ENCODE measurements around the gene WDFY3. TPM values are rescaled to one million over a fixed set of nuclear protein-coding genes. Genes with fewer than 3 reads are reported as not detected.

WDFY3 gene
- polyA plus RNA-seq, 1 of the 3 experiments (the other 2 are of a cell fraction), result 13.8 TPM

DNA sequence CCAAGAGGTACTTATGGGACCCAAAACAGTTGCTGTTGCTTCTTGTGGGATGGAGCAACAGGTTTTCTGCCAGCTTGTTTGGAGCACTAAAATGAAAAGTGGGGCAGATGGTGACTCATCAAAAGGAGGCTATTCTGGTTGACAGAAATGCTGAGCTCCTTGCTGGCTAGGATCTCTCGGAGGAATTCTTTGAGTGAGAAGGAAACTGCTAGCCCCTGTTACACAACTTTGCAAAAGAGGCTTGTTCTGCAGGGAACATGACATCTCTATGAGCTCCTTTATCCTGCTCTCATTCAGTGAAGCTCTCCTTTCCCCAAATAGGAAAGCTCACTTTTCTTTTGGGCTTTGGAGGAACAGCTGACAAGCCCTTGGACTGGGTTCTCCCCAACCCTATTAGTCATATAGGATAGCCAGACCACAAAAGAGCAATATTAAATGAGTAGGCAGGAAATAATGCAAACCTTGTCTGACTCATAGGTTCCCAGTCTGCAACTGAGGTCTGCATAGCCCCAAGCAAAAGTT lies 275.3 kb downstream of the WDFY3 start (continued):
- TF ChIP-seq, protein P1, sequence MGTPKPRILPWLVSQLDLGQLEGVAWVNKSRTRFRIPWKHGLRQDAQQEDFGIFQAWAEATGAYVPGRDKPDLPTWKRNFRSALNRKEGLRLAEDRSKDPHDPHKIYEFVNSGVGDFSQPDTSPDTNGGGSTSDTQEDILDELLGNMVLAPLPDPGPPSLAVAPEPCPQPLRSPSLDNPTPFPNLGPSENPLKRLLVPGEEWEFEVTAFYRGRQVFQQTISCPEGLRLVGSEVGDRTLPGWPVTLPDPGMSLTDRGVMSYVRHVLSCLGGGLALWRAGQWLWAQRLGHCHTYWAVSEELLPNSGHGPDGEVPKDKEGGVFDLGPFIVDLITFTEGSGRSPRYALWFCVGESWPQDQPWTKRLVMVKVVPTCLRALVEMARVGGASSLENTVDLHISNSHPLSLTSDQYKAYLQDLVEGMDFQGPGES (IDR thresholded peaks at IDR 0.05; ENCODE audit: low read depth, low read length), result no peak
- TF ChIP-seq, protein P2, sequence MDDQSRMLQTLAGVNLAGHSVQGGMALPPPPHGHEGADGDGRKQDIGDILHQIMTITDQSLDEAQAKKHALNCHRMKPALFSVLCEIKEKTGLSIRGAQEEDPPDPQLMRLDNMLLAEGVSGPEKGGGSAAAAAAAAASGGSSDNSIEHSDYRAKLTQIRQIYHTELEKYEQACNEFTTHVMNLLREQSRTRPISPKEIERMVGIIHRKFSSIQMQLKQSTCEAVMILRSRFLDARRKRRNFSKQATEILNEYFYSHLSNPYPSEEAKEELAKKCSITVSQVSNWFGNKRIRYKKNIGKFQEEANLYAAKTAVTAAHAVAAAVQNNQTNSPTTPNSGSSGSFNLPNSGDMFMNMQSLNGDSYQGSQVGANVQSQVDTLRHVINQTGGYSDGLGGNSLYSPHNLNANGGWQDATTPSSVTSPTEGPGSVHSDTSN (IDR thresholded peaks at IDR 0.05), result peak; percentile 82
- no peak; the same call in 1 of the 2 replicates for TF ChIP-seq POLR2AphosphoS5 (IDR thresholded peaks at IDR 0.05; ENCODE audit: low read depth, low read length)
- peak; percentile 91 for TF ChIP-seq JUND (IDR thresholded peaks at IDR 0.05)
- no peak for TF ChIP-seq CHD2 (IDR thresholded peaks at IDR 0.05; ENCODE audit: low read length, partially characterized antibody)
- TF ChIP-seq, protein P3, sequence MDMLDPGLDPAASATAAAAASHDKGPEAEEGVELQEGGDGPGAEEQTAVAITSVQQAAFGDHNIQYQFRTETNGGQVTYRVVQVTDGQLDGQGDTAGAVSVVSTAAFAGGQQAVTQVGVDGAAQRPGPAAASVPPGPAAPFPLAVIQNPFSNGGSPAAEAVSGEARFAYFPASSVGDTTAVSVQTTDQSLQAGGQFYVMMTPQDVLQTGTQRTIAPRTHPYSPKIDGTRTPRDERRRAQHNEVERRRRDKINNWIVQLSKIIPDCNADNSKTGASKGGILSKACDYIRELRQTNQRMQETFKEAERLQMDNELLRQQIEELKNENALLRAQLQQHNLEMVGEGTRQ (IDR thresholded peaks at IDR 0.05; ENCODE audit: borderline replicate concordance, low read depth, low read length), result no peak

DNA sequence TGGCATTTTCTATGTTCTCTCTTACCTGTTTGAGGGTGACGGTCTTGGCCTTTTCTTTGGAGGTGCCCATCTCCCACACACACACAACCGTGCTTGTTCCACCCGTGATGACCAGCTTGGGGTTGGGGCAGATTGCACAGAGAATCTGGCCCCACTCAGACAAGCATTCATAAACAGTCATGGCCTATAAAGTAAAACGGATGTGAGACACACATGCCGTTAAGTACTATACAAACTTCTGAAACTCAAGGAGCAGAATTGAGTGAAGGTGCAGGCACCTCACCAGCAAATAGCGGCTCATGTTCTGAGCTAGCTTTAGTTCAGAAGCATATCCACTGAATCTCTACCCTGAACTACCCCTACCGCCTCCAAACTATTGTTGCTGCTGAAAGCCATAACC lies 276.0 kb downstream of the WDFY3 start:
- no peaks in the 10 kb centered on the region for H3K27me3 ChIP-seq (ENCODE audit: insufficient read depth)
- peak overlapping the region; percentile 78 for H3K4me2 ChIP-seq
- DNase-seq, result no peak
- H4K20me1 ChIP-seq (ENCODE audit: insufficient read depth), result peaks cover 3% of the 10 kb centered on the region; the same call in 1 of the 2 replicates
- peak overlapping the region; percentile 6 to 80; a peak in 3 of 4 replicates for H3K27ac ChIP-seq (ENCODE audit: low read depth in 2 of 2, low read length in 1 of 2)
- H2AFZ ChIP-seq (ENCODE audit: low read depth), result no peak overlapping the region
- 94% methylated on average over 7 of the region's 7 CpGs for WGBS (ENCODE audit: low lambda C conversion rate)
- POLR2A ChIA-PET, result no interaction called here
- peaks cover 30% of the 10 kb centered on the region for H3F3A ChIP-seq (replicated peaks; ENCODE audit: insufficient read depth)
- CTCF ChIA-PET, result no interaction called here
- H3K36me3 ChIP-seq (replicated peaks in 1 of 2; ENCODE audit: control insufficient read depth in 1 of 2, insufficient read depth in 2 of 2, low read length in 1 of 2), result peaks cover 52 to 66% of the 10 kb centered on the region in 2 experiments
- H3K79me2 ChIP-seq (ENCODE audit: insufficient read depth), result no peaks in the 10 kb centered on the region
- no peaks in the 10 kb centered on the region for H3K9me2 ChIP-seq
- peaks cover 0 to 31% of the 10 kb centered on the region in 2 experiments; a peak in 3 of 4 replicates for H3K4me1 ChIP-seq (ENCODE audit: control insufficient read depth in 1 of 2, insufficient read depth in 2 of 2, low read depth in 1 of 2, low read length in 1 of 2)
- H3K4me3 ChIP-seq (ENCODE audit: low read depth in 2 of 2, low read length in 1 of 2), result peak overlapping the region in 1 of 2 experiments; percentile 25; a peak in 1 of 4 replicates
- TF ChIP-seq ELF1 (IDR thresholded peaks at IDR 0.05), result no peak
- TF ChIP-seq, protein P1 (IDR thresholded peaks at IDR 0.05; ENCODE audit: low read depth, low read length), result no peak
- no peak for TF ChIP-seq YY1 (IDR thresholded peaks at IDR 0.05; ENCODE audit: low read depth)
- TF ChIP-seq RCOR1 (IDR thresholded peaks at IDR 0.05; ENCODE audit: low read length), result no peak
- no peak for TF ChIP-seq TAF1 (IDR thresholded peaks at IDR 0.05; ENCODE audit: borderline replicate concordance, low read depth, low read length)
- no peak for TF ChIP-seq NFIC (IDR thresholded peaks at IDR 0.05; ENCODE audit: borderline replicate concordance)
- TF ChIP-seq RXRA (IDR thresholded peaks at IDR 0.05; ENCODE audit: borderline replicate concordance, low read depth), result no peak
- TF ChIP-seq, protein P4, sequence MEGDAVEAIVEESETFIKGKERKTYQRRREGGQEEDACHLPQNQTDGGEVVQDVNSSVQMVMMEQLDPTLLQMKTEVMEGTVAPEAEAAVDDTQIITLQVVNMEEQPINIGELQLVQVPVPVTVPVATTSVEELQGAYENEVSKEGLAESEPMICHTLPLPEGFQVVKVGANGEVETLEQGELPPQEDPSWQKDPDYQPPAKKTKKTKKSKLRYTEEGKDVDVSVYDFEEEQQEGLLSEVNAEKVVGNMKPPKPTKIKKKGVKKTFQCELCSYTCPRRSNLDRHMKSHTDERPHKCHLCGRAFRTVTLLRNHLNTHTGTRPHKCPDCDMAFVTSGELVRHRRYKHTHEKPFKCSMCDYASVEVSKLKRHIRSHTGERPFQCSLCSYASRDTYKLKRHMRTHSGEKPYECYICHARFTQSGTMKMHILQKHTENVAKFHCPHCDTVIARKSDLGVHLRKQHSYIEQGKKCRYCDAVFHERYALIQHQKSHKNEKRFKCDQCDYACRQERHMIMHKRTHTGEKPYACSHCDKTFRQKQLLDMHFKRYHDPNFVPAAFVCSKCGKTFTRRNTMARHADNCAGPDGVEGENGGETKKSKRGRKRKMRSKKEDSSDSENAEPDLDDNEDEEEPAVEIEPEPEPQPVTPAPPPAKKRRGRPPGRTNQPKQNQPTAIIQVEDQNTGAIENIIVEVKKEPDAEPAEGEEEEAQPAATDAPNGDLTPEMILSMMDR (IDR thresholded peaks at IDR 0.05), result no peak
- TF ChIP-seq, protein P5, sequence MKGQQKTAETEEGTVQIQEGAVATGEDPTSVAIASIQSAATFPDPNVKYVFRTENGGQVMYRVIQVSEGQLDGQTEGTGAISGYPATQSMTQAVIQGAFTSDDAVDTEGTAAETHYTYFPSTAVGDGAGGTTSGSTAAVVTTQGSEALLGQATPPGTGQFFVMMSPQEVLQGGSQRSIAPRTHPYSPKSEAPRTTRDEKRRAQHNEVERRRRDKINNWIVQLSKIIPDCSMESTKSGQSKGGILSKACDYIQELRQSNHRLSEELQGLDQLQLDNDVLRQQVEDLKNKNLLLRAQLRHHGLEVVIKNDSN (IDR thresholded peaks at IDR 0.05; ENCODE audit: borderline replicate concordance, low read depth), result no peak
- TF ChIP-seq MXI1 (IDR thresholded peaks at IDR 0.05; ENCODE audit: low read depth, low read length), result no peak
- no peak for TF ChIP-seq RAD21 (IDR thresholded peaks at IDR 0.05; ENCODE audit: low read length)
- TF ChIP-seq NRF1 (IDR thresholded peaks at IDR 0.05; ENCODE audit: low read depth, low read length), result no peak
- no peak for TF ChIP-seq TEAD4 (IDR thresholded peaks at IDR 0.05; ENCODE audit: borderline replicate concordance, insufficient read depth)
- TF ChIP-seq GABPA (IDR thresholded peaks at IDR 0.05; ENCODE audit: low read depth), result no peak
- no peak for TF ChIP-seq MEF2A (IDR thresholded peaks at IDR 0.05; ENCODE audit: borderline replicate concordance, low read depth)
- TF ChIP-seq POLR2AphosphoS5 (IDR thresholded peaks at IDR 0.05; ENCODE audit: low read depth, low read length), result no peak
- TF ChIP-seq, protein P3 (IDR thresholded peaks at IDR 0.05; ENCODE audit: borderline replicate concordance, low read depth, low read length), result no peak
- TF ChIP-seq FOSL2 (IDR thresholded peaks at IDR 0.05; ENCODE audit: borderline replicate concordance, low read depth), result no peak
- no peak overlapping the region; the same call in 1 of the 2 replicates for H3K9ac ChIP-seq
- no peaks in the 10 kb centered on the region for H3K9me3 ChIP-seq

Data from SK-N-SH (cell line).